Natural killer cell treated with Interleukin-12 subunit alpha and Interleukin-12 subunit beta and Interleukin-15 and Interleukin-18, amount 100 ng/mL, for 72 hours (primary cell): ENCODE results near the gene ARPC1B. TPM values are rescaled to one million over a fixed set of nuclear protein-coding genes. Genes with fewer than 3 reads are reported as not detected.
A peak's percentile ranks its signal among the peaks of the same experiment; 100 is the strongest.
"Not testable (repeated sequence)": the region's sequence is repeated elsewhere in the genome, so short reads cannot be mapped to it uniquely, and the experiment has no call there.

Experiments used
- ATAC-seq, 2 donors: fragments of 150-1000 bp; cut with Tn5 transposase in 1 of 2; sonication (Bioruptor Pico), chemical (Tn5 transposase) in 1 of 2; 2 replicates each; pipeline ENCODE4 v1.10.0; 2021
- DNase-seq: peaks from one replicate; pipeline ENCODE4 v3.0.0; 2022; ENCODE audit warnings: low spot score
- H3K27ac Mint-ChIP-seq, 2 donors: 1 replicate in 1 of 2; 2 replicates in 1 of 2; pipeline ENCODE4 v1.8.0; 2022; ENCODE audit warnings: mixed read lengths in 2 of 2, mild to moderate bottlenecking in 1 of 2, moderate library complexity in 1 of 2
- H3K27me3 Mint-ChIP-seq, 2 donors: 1 replicate in 1 of 2; 2 replicates in 1 of 2; pipeline ENCODE4 v1.8.0; 2022; ENCODE audit warnings: mixed read lengths in 2 of 2
- H3K36me3 Mint-ChIP-seq: one replicate; pipeline ENCODE4 v1.8.0; 2022; ENCODE audit warnings: mixed read lengths
- H3K4me1 Mint-ChIP-seq, 2 donors: 1 replicate in 1 of 2; 2 replicates in 1 of 2; pipeline ENCODE4 v1.8.0; 2022; ENCODE audit warnings: low read depth in 2 of 2, mixed read lengths in 2 of 2, mild to moderate bottlenecking in 1 of 2
- H3K4me3 Mint-ChIP-seq: one replicate; pipeline ENCODE4 v1.8.0; 2022; ENCODE audit warnings: mixed read lengths
- H3K9me3 Mint-ChIP-seq: 2 replicates; pipeline ENCODE4 v1.8.0; 2022; ENCODE audit warnings: mixed read lengths
- total RNA-seq, 2 donors: library from RNA; stranded (reverse); gene quantifications; one replicate each; pipeline ENCODE4 v1.2.3, GENCODE V29; 2022

The ARPC1B gene
- total RNA-seq, 2 donors from 2014 or later, result 286 to 366 TPM

GRCh38 chr7:99357701-99358490 is 16.6 kb upstream of the ARPC1B start:
- Mint-ChIP-seq H3K4me3 (no peak overlapping the region), H3K9me3 (no peaks in the 10 kb centered on the region), H3K27me3 (no peaks in the 10 kb centered on the region), H3K36me3 (peaks cover 12% of the 10 kb centered on the region), H3K4me1 (peaks cover 0 to 3% of the 10 kb centered on the region in 2 donors), H3K27ac (no peak overlapping the region)
- ATAC-seq (no peak), DNase-seq (no peak)

- H3K4me1 Mint-ChIP-seq, H3K4me3 Mint-ChIP-seq, DNase-seq, H3K27ac Mint-ChIP-seq, H3K27me3 Mint-ChIP-seq, H3K9me3 Mint-ChIP-seq, ATAC-seq: not testable (repeated sequence)
- H3K36me3 Mint-ChIP-seq, result peaks cover 12% of the 10 kb centered on the region
These were observed 16.0 kb upstream of the ARPC1B start for GRCh38 chr7:99358521-99358920.

GRCh38 chr7:99359465-99360154 is 14.9 kb upstream of the ARPC1B start:
- no peak overlapping the region for H3K27ac Mint-ChIP-seq
- no peaks in the 10 kb centered on the region for H3K27me3 Mint-ChIP-seq
- DNase-seq (no peak), ATAC-seq (no peak)
- no peak overlapping the region for H3K4me3 Mint-ChIP-seq
- H3K36me3 Mint-ChIP-seq, result peaks cover 12% of the 10 kb centered on the region
- H3K9me3 Mint-ChIP-seq, result no peaks in the 10 kb centered on the region
- peaks cover 0 to 3% of the 10 kb centered on the region in 2 donors for H3K4me1 Mint-ChIP-seq

- DNase-seq (no peak), ATAC-seq (no peak)
- H3K4me1 Mint-ChIP-seq, result peaks cover 0 to 3% of the 10 kb centered on the region in 2 donors
- H3K9me3 Mint-ChIP-seq, result no peaks in the 10 kb centered on the region
- H3K27me3 Mint-ChIP-seq, result no peaks in the 10 kb centered on the region
- no peak overlapping the region for H3K27ac Mint-ChIP-seq
- H3K4me3 Mint-ChIP-seq, result no peak overlapping the region
- peaks cover 6% of the 10 kb centered on the region for H3K36me3 Mint-ChIP-seq
These were observed 11.7 kb upstream of the ARPC1B start for GRCh38 chr7:99362801-99363200.

GRCh38 chr7:99363286-99363685 is 11.2 kb upstream of the ARPC1B start:
- Mint-ChIP-seq H3K27me3 (no peaks in the 10 kb centered on the region), H3K9me3 (no peaks in the 10 kb centered on the region), H3K4me1 (no peaks in the 10 kb centered on the region), H3K4me3 (no peak overlapping the region), H3K36me3 (peaks cover 1% of the 10 kb centered on the region), H3K27ac (no peak overlapping the region)
- DNase-seq (no peak), ATAC-seq (no peak)

GRCh38 chr7:99365318-99366141 is 9.0 kb upstream of the ARPC1B start:
- Mint-ChIP-seq H3K9me3 (no peaks in the 10 kb centered on the region), H3K27me3 (no peaks in the 10 kb centered on the region), H3K4me3 (no peak overlapping the region), H3K36me3 (no peaks in the 10 kb centered on the region), H3K27ac (no peak overlapping the region), H3K4me1 (no peaks in the 10 kb centered on the region)
- peak; percentile 66 to 76 for ATAC-seq
- DNase-seq, result no peak

- ATAC-seq (no peak), DNase-seq (no peak)
- no peaks in the 10 kb centered on the region for H3K36me3 Mint-ChIP-seq
- H3K27ac Mint-ChIP-seq, result no peak overlapping the region
- no peaks in the 10 kb centered on the region for H3K9me3 Mint-ChIP-seq
- H3K27me3 Mint-ChIP-seq, result no peaks in the 10 kb centered on the region
- H3K4me1 Mint-ChIP-seq, result no peaks in the 10 kb centered on the region
- H3K4me3 Mint-ChIP-seq, result no peak overlapping the region
These were observed 7.9 kb upstream of the ARPC1B start for GRCh38 chr7:99366646-99367045.

GRCh38 chr7:99368750-99369389 is 5.7 kb upstream of the ARPC1B start:
- peaks cover 0 to 6% of the 10 kb centered on the region in 2 donors for H3K4me1 Mint-ChIP-seq

GRCh38 chr7:99369767-99370391 is 4.7 kb upstream of the ARPC1B start:
- H3K4me3 Mint-ChIP-seq, result no peak overlapping the region
- H3K27me3 Mint-ChIP-seq, result no peaks in the 10 kb centered on the region
- DNase-seq (no peak), ATAC-seq (no peak)
- peaks cover 0 to 6% of the 10 kb centered on the region in 2 donors for H3K4me1 Mint-ChIP-seq
- H3K36me3 Mint-ChIP-seq, result no peaks in the 10 kb centered on the region
- H3K9me3 Mint-ChIP-seq, result no peaks in the 10 kb centered on the region
- H3K27ac Mint-ChIP-seq, result no peak overlapping the region

More at GRCh38 chr7:99368750-99369389, 5.7 kb upstream of the ARPC1B start:
- Mint-ChIP-seq H3K27me3 (no peaks in the 10 kb centered on the region), H3K4me3 (no peak overlapping the region), H3K36me3 (no peaks in the 10 kb centered on the region), H3K9me3 (no peaks in the 10 kb centered on the region), H3K27ac (peak overlapping the region in 1 of 2 donors; percentile 26)
- ATAC-seq, result no peak
- no peak for DNase-seq

GRCh38 chr7:99371376-99371920 is 3.1 kb upstream of the ARPC1B start:
- DNase-seq, result no peak
- ATAC-seq, result no peak
- H3K4me1 Mint-ChIP-seq, result peaks cover 0 to 6% of the 10 kb centered on the region in 2 donors
- no peaks in the 10 kb centered on the region for H3K27me3 Mint-ChIP-seq
- H3K36me3 Mint-ChIP-seq, result no peaks in the 10 kb centered on the region
- H3K4me3 Mint-ChIP-seq, result no peak overlapping the region
- no peak overlapping the region for H3K27ac Mint-ChIP-seq
- no peaks in the 10 kb centered on the region for H3K9me3 Mint-ChIP-seq

GRCh38 chr7:99372275-99373090 is 2.0 kb upstream of the ARPC1B start:
- Mint-ChIP-seq H3K9me3 (no peaks in the 10 kb centered on the region), H3K27me3 (no peaks in the 10 kb centered on the region), H3K36me3 (peaks cover 1% of the 10 kb centered on the region), H3K4me3 (peak overlapping the region; percentile 74), H3K27ac (peak overlapping the region; percentile 67 to 79), H3K4me1 (peaks cover 2 to 10% of the 10 kb centered on the region in 2 donors)
- ATAC-seq, result no peak
- DNase-seq, result no peak
